Measurements from ENCODE around the gene KCNG2.

The KCNG2 gene

DNA sequence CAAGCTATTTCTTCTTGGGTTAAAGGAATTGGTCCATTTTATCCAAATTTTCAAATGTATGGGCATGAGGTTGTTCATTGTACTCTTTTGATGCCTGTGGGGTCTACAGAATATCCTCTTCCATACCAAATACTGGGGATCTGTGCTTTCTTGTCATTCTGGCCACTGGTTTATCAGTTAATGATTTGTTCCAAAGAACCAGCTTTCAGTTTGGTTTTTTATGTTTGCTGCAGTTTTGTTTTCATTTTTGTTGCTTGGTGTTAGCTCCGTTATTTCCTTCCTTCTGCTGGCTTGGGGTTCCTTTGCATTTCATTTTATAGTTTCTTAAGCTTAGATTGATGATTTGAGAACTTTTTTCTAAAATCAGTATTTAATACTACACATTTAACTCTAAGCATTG is 108.3 kb downstream of the KCNG2 start:
- WGBS (ENCODE audit: extremely low coverage, insufficient coverage, insufficient read length), result no CpG with 5 or more reads among the region's 1 CpG
- no peak for DNase-seq

GRCh38 chr18:79906706-79907105 is 109.0 kb downstream of the KCNG2 start:
- H3K79me1 ChIP-seq (ENCODE audit: low read length), result no peaks in the 10 kb centered on the region
- no CpG with 5 or more reads among the region's 2 CpGs for WGBS (ENCODE audit: extremely low coverage, insufficient coverage, insufficient read length)
- H3K23ac ChIP-seq (ENCODE audit: low read length), result no peak overlapping the region
- no peak overlapping the region for H3K4me2 ChIP-seq (ENCODE audit: low read length)
- no peak for DNase-seq
- no peak overlapping the region for H4K8ac ChIP-seq (ENCODE audit: low read depth, low read length)
- no peak overlapping the region for H2BK12ac ChIP-seq (ENCODE audit: low read length)
- H2BK120ac ChIP-seq (ENCODE audit: insufficient read depth, low read length, poor library complexity), result no peak overlapping the region
- H3K4me1 ChIP-seq (ENCODE audit: control insufficient read depth in 1 of 2, insufficient read depth in 2 of 2, low read length in 2 of 2), result no peaks in the 10 kb centered on the region
- peaks cover 18% of the 10 kb centered on the region for H3K9me3 ChIP-seq (ENCODE audit: insufficient read depth, low read depth, low read length)
- H4K91ac ChIP-seq (ENCODE audit: low read depth, low read length), result no peak overlapping the region
- no peak overlapping the region for H3K4ac ChIP-seq (ENCODE audit: low read depth, low read length)
- H3K14ac ChIP-seq (ENCODE audit: low read length), result no peak overlapping the region
- no peak overlapping the region for H2AFZ ChIP-seq (ENCODE audit: insufficient read depth, low read length, poor library complexity)
- no peak overlapping the region for H3K18ac ChIP-seq (ENCODE audit: low read length)
- no peak overlapping the region for H3K9ac ChIP-seq (ENCODE audit: low read length)
- H3K79me2 ChIP-seq (ENCODE audit: control insufficient read depth, insufficient read depth, low read length, poor library complexity), result no peaks in the 10 kb centered on the region
- no peaks in the 10 kb centered on the region for H3K27me3 ChIP-seq (ENCODE audit: insufficient read depth, low read length)
- H3K36me3 ChIP-seq (ENCODE audit: control insufficient read depth in 1 of 2, insufficient read depth in 2 of 2, low read length in 2 of 2), result peaks cover 12 to 19% of the 10 kb centered on the region in 2 experiments
- H2BK5ac ChIP-seq (ENCODE audit: low read depth, low read length, poor library complexity), result no peak overlapping the region
- no peak overlapping the region for H3K27ac ChIP-seq (ENCODE audit: low read depth, low read length)
- no peak overlapping the region for H4K12ac ChIP-seq (ENCODE audit: low read depth, low read length)
- H3K4me3 ChIP-seq (ENCODE audit: low read depth, low read length), result no peak overlapping the region
- no peak overlapping the region for H2AK5ac ChIP-seq (ENCODE audit: low read length)

More for the DNA sequence above, 108.3 kb downstream of the KCNG2 start:
- no peaks in the 10 kb centered on the region for H3K79me2 ChIP-seq (ENCODE audit: control insufficient read depth, insufficient read depth, low read length, poor library complexity)
- H3K9ac ChIP-seq (ENCODE audit: low read length), result no peak overlapping the region
- no peaks in the 10 kb centered on the region for H3K27me3 ChIP-seq (ENCODE audit: insufficient read depth, low read length)
- H3K4me2 ChIP-seq (ENCODE audit: low read length), result no peak overlapping the region
- no peak overlapping the region for H3K23ac ChIP-seq (ENCODE audit: low read length)
- no peak overlapping the region for H3K18ac ChIP-seq (ENCODE audit: low read length)
- peaks cover 22% of the 10 kb centered on the region for H3K9me3 ChIP-seq (ENCODE audit: insufficient read depth, low read depth, low read length)
- H3K4me3 ChIP-seq (ENCODE audit: low read depth, low read length), result no peak overlapping the region
- H3K4ac ChIP-seq (ENCODE audit: low read depth, low read length), result no peak overlapping the region
- peaks cover 12 to 19% of the 10 kb centered on the region in 2 experiments for H3K36me3 ChIP-seq (ENCODE audit: control insufficient read depth in 1 of 2, insufficient read depth in 2 of 2, low read length in 2 of 2)
- H4K8ac ChIP-seq (ENCODE audit: low read depth, low read length), result no peak overlapping the region
- H2BK12ac ChIP-seq (ENCODE audit: low read length), result no peak overlapping the region
- no peak overlapping the region for H2BK5ac ChIP-seq (ENCODE audit: low read depth, low read length, poor library complexity)
- H2AK5ac ChIP-seq (ENCODE audit: low read length), result no peak overlapping the region
- H3K79me1 ChIP-seq (ENCODE audit: low read length), result no peaks in the 10 kb centered on the region
- no peak overlapping the region for H2BK120ac ChIP-seq (ENCODE audit: insufficient read depth, low read length, poor library complexity)
- H3K14ac ChIP-seq (ENCODE audit: low read length), result no peak overlapping the region
- no peak overlapping the region for H4K91ac ChIP-seq (ENCODE audit: low read depth, low read length)
- no peak overlapping the region for H2AFZ ChIP-seq (ENCODE audit: insufficient read depth, low read length, poor library complexity)
- H3K27ac ChIP-seq (ENCODE audit: low read depth, low read length), result no peak overlapping the region
- no peaks in the 10 kb centered on the region for H3K4me1 ChIP-seq (ENCODE audit: control insufficient read depth in 1 of 2, insufficient read depth in 2 of 2, low read length in 2 of 2)
- no peak overlapping the region for H4K12ac ChIP-seq (ENCODE audit: low read depth, low read length)

DNA sequence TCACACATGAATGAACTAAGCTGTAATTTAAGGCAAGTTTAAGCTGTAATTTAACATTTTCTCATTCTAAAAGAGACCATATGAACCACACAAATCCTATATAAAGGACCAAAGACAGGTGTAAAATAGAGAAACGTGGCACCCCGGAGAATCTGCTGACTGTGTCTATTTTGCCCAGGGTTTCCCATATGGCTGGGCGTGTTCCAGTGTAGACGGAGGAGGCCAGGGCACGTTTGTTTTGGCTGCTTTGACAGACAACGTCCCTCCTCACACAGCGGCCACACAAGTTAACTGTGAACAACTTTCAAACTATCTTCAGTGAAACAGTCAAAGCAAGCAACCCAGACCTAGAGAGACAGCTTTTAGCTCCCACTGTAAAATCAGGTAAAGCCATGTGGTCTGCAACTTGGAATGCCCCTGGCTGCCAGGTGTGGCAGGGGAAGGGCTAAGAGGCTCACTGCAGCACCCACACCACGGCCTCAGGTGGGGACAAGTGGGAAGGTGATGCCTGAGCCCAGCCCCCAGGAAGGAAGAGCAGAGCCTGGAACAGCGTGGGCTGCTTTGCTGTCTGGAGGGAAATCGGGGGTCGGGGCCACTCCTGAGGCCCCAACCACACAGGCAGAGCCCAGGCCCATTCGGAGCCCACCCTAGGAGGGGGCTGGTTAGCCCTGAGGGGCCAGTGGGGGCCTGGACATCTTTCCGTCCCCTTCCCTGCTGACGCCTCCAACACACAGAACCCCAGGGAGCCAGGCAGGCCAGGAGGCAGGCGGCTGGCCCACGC is 113.0 kb downstream of the KCNG2 start:
- Histone ChIP-seq H3K4me1 (ENCODE audit: control insufficient read depth in 1 of 2, insufficient read depth in 2 of 2, low read length in 2 of 2) (no peaks in the 10 kb centered on the region), H2BK5ac (ENCODE audit: low read depth, low read length, poor library complexity) (no peak overlapping the region), H3K4ac (ENCODE audit: low read depth, low read length) (no peak overlapping the region), H3K36me3 (ENCODE audit: control insufficient read depth in 1 of 2, insufficient read depth in 2 of 2, low read length in 2 of 2) (peaks cover 2 to 6% of the 10 kb centered on the region in 2 experiments), H2AK5ac (ENCODE audit: low read length) (no peak overlapping the region), H3K4me3 (ENCODE audit: low read depth, low read length) (no peak overlapping the region), H2BK120ac (ENCODE audit: insufficient read depth, low read length, poor library complexity) (no peak overlapping the region), H3K4me2 (ENCODE audit: low read length) (no peak overlapping the region), H3K14ac (ENCODE audit: low read length) (no peak overlapping the region), H3K27me3 (ENCODE audit: insufficient read depth, low read length) (no peaks in the 10 kb centered on the region), H3K27ac (ENCODE audit: low read depth, low read length) (no peak overlapping the region), H3K18ac (ENCODE audit: low read length) (no peak overlapping the region), H4K12ac (ENCODE audit: low read depth, low read length) (no peak overlapping the region), H3K79me2 (ENCODE audit: control insufficient read depth, insufficient read depth, low read length, poor library complexity) (no peaks in the 10 kb centered on the region), H4K8ac (ENCODE audit: low read depth, low read length) (no peak overlapping the region), H3K79me1 (ENCODE audit: low read length) (no peaks in the 10 kb centered on the region), H3K23ac (ENCODE audit: low read length) (no peak overlapping the region), H2AFZ (ENCODE audit: insufficient read depth, low read length, poor library complexity) (no peak overlapping the region), H4K91ac (ENCODE audit: low read depth, low read length) (no peak overlapping the region), H3K9ac (ENCODE audit: low read length) (no peak overlapping the region), H3K9me3 (ENCODE audit: insufficient read depth, low read depth, low read length) (peaks cover 11% of the 10 kb centered on the region), H2BK12ac (ENCODE audit: low read length) (no peak overlapping the region)
- DNase-seq, result no peak
- whole genome bisulfite sequencing (ENCODE audit: extremely low coverage, insufficient coverage, insufficient read length), result no CpG with 5 or more reads among the region's 16 CpGs

GRCh38 chr18:79911344-79912270 is 113.9 kb downstream of the KCNG2 start:
- H3K27ac ChIP-seq (ENCODE audit: low read depth, low read length), result no peak overlapping the region
- no peak overlapping the region for H2BK120ac ChIP-seq (ENCODE audit: insufficient read depth, low read length, poor library complexity)
- H2AK5ac ChIP-seq (ENCODE audit: low read length), result no peak overlapping the region
- H2AFZ ChIP-seq (ENCODE audit: insufficient read depth, low read length, poor library complexity), result no peak overlapping the region
- peaks cover 14% of the 10 kb centered on the region for H3K9me3 ChIP-seq (ENCODE audit: insufficient read depth, low read depth, low read length)
- no peak overlapping the region for H2BK12ac ChIP-seq (ENCODE audit: low read length)
- no peaks in the 10 kb centered on the region for H3K79me1 ChIP-seq (ENCODE audit: low read length)
- no peak overlapping the region for H3K9ac ChIP-seq (ENCODE audit: low read length)
- no peak overlapping the region for H3K4me3 ChIP-seq (ENCODE audit: low read depth, low read length)
- peak overlapping the region; percentile 6 for H3K4me2 ChIP-seq (ENCODE audit: low read length)
- WGBS (ENCODE audit: extremely low coverage, insufficient coverage, insufficient read length), result no CpG with 5 or more reads among the region's 29 CpGs
- H3K27me3 ChIP-seq (ENCODE audit: insufficient read depth, low read length), result no peaks in the 10 kb centered on the region
- no peak overlapping the region for H3K14ac ChIP-seq (ENCODE audit: low read length)
- no peak for DNase-seq
- no peak overlapping the region for H4K12ac ChIP-seq (ENCODE audit: low read depth, low read length)
- H3K79me2 ChIP-seq (ENCODE audit: control insufficient read depth, insufficient read depth, low read length, poor library complexity), result no peaks in the 10 kb centered on the region
- H4K8ac ChIP-seq (ENCODE audit: low read depth, low read length), result no peak overlapping the region
- peaks cover 7 to 11% of the 10 kb centered on the region in 2 experiments for H3K36me3 ChIP-seq (ENCODE audit: control insufficient read depth in 1 of 2, insufficient read depth in 2 of 2, low read length in 2 of 2)
- no peak overlapping the region for H4K91ac ChIP-seq (ENCODE audit: low read depth, low read length)
- H3K23ac ChIP-seq (ENCODE audit: low read length), result peak overlapping the region; percentile 25
- no peak overlapping the region for H2BK5ac ChIP-seq (ENCODE audit: low read depth, low read length, poor library complexity)
- H3K18ac ChIP-seq (ENCODE audit: low read length), result no peak overlapping the region
- H3K4ac ChIP-seq (ENCODE audit: low read depth, low read length), result no peak overlapping the region
- H3K4me1 ChIP-seq (ENCODE audit: control insufficient read depth in 1 of 2, insufficient read depth in 2 of 2, low read length in 2 of 2), result no peaks in the 10 kb centered on the region

Measured in trophoblast cell (in vitro differentiated cells and primary cell).